A549 (cell line): ENCODE measurements around the gene CILP.

Source experiments
- BHLHE40 ChIP-seq: IDR thresholded peaks from 2 replicates; pipeline ENCODE4 v1.6.1; 2012; ENCODE audit warnings: low read depth, low read length, inconsistent platforms
- SMC3 ChIP-seq: fragments of >200 bp; sonication (Bioruptor Twin); formaldehyde crosslinking; IDR thresholded peaks from 3 replicates; pipeline ENCODE4 v1.6.1; 2018; ENCODE audit warnings: inconsistent platforms
- TF ChIP-seq, protein P1 (sequence below): fragments of 450-650 bp; IDR thresholded peaks from 2 replicates; pipeline ENCODE4 v1.6.1; 2014; ENCODE audit warnings: antibody characterized with exemption
- TF ChIP-seq, protein P2 (sequence below): fragments of >200 bp; sonication (Bioruptor Twin); formaldehyde crosslinking; IDR thresholded peaks from 3 replicates; pipeline ENCODE4 v1.5.1; 2016
- TF ChIP-seq, protein P3 (sequence below): fragments of 150-350 bp; IDR thresholded peaks from 2 replicates; pipeline ENCODE4 v1.6.1; 2014; ENCODE audit warnings: low read depth, mild to moderate bottlenecking, low read length

DNA sequence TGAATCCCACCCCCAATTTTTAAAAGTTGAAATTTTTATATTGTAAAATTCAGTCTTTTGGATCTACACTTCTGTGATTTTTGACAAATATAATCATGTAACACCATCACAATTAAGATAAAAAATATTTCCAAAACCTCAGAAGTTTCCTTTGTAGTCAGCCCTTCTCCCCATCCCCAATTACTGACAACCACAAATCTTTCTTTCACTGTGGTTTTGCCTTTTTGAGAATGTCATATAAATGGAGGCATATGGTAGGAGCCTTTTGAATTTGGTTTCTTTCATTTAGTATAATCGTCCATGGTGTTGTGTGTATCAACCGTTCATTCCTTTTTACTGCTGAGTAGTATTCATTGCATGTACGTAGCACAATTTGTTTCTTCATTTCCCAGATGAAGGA, 7.9 kb upstream of the CILP start:
- TF ChIP-seq, protein P1, sequence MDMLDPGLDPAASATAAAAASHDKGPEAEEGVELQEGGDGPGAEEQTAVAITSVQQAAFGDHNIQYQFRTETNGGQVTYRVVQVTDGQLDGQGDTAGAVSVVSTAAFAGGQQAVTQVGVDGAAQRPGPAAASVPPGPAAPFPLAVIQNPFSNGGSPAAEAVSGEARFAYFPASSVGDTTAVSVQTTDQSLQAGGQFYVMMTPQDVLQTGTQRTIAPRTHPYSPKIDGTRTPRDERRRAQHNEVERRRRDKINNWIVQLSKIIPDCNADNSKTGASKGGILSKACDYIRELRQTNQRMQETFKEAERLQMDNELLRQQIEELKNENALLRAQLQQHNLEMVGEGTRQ, result no peak
- TF ChIP-seq, protein P2, sequence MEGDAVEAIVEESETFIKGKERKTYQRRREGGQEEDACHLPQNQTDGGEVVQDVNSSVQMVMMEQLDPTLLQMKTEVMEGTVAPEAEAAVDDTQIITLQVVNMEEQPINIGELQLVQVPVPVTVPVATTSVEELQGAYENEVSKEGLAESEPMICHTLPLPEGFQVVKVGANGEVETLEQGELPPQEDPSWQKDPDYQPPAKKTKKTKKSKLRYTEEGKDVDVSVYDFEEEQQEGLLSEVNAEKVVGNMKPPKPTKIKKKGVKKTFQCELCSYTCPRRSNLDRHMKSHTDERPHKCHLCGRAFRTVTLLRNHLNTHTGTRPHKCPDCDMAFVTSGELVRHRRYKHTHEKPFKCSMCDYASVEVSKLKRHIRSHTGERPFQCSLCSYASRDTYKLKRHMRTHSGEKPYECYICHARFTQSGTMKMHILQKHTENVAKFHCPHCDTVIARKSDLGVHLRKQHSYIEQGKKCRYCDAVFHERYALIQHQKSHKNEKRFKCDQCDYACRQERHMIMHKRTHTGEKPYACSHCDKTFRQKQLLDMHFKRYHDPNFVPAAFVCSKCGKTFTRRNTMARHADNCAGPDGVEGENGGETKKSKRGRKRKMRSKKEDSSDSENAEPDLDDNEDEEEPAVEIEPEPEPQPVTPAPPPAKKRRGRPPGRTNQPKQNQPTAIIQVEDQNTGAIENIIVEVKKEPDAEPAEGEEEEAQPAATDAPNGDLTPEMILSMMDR, result no peak
- TF ChIP-seq SMC3, result no peak
- TF ChIP-seq BHLHE40, result no peak
- TF ChIP-seq, protein P3, sequence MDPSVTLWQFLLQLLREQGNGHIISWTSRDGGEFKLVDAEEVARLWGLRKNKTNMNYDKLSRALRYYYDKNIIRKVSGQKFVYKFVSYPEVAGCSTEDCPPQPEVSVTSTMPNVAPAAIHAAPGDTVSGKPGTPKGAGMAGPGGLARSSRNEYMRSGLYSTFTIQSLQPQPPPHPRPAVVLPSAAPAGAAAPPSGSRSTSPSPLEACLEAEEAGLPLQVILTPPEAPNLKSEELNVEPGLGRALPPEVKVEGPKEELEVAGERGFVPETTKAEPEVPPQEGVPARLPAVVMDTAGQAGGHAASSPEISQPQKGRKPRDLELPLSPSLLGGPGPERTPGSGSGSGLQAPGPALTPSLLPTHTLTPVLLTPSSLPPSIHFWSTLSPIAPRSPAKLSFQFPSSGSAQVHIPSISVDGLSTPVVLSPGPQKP, result no peak
